ENCODE measurements around the gene C16orf54.
"Not testable (repeated sequence)": the region's sequence is repeated elsewhere in the genome, so short reads cannot be mapped to it uniquely, and the experiment has no call there.

C16orf54 gene

DNA sequence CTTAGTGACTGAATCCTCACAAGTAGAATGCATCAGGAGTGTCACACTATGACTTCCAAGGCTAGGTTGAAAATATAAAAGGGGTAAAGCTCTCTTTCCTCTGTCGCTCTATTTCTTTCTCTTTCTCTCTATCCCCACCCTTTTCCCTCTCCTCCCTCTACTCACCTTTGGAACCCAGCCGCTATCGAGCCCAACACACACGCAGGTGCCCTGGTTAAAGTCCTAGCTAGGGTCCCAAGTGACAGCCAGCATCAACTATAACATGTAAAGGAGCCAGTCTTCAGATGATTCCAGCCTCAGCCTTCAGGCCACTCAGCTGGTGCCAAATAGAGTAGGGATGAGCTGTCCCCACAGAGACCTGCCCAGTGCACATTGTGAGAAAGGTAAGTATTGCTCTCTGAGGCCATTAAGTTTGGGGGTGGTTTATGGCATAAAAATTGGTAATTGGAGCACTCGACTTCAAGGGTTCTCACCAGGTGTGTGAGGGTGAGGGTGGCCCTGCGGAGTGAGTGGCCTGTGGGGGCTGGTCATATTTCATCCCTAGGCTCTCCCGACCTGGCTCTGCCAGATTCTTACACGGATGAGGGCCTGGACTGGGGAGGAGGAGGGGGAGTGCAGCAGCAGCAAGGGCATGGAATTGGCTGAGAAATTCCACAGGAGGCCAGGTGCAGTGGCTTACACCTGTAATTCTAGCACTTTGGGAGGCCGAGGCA is 14.9 kb upstream of the C16orf54 start:
- Mint-ChIP-seq H3K36me3 (ENCODE audit: insufficient read depth) (no peaks in the 10 kb centered on the region), H3K27me3 (no peaks in the 10 kb centered on the region), H3K4me1 (ENCODE audit: low read depth in 2 of 2) (peaks cover 0 to 4% of the 10 kb centered on the region in 2 donors), H3K9me3 (no peaks in the 10 kb centered on the region), H3K27ac (peak overlapping the region; percentile 15 to 76), H3K4me3 (no peak overlapping the region)
- DNase-seq (no peak), ATAC-seq (replicated peaks) (no peak)

DNA sequence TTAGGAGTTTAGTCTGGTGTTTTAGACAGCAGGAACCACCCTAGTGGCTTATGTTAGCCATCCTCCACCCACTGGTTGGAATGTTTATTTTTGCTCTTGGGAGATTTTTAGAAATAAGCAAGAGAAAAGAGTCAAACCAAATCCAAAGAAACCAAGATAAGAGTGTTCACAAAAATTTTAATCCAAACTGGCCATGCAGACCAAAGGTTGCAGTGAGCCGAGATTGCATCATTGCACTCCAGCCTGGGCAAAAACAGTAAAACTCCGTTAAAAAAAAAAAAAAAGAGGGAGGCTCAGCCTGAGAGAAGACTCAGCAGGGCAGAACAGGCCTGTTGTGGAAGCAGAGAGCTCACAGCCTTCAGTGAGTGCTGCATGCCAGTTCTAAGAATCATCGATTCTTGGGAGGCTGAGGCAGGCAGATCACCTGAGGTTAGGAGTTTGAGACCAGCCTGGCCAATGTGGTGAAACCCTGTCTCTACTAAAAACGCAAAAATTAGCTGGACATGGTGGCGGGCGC is 12.2 kb upstream of the C16orf54 start:
- H3K27me3 Mint-ChIP-seq: no peaks in the 10 kb centered on the region
- H3K4me1 Mint-ChIP-seq (ENCODE audit: low read depth in 2 of 2): peaks cover 5 to 8% of the 10 kb centered on the region in 2 donors
- no peak overlapping the region for H3K27ac Mint-ChIP-seq
- H3K4me3 Mint-ChIP-seq: no peak overlapping the region
- ATAC-seq (replicated peaks): no peak
- H3K9me3 Mint-ChIP-seq: no peaks in the 10 kb centered on the region
- peaks cover 3% of the 10 kb centered on the region for H3K36me3 Mint-ChIP-seq (ENCODE audit: insufficient read depth)
- DNase-seq: no peak

DNA sequence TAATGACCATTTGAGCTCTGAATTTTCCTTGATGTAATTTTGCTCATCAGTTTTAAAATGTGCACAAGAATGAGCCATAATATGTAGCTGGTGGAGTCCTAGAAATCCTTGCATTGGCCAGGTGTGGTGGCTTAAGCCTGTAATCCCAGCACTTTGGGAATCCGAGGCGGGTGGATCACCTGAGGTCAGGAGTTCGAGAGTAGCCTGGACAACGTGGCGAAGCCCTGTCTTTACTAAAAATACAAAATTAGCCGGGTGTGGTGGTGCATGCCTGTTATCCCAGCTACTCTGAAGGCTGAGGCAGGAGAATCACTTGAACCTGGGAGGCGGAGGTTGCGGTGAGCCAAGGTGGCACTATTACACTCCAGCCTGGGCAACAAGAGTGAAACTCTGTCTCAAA is 11.3 kb upstream of the C16orf54 start:
- not testable (repeated sequence) for H3K4me1 Mint-ChIP-seq (ENCODE audit: low read depth in 2 of 2); H3K9me3 Mint-ChIP-seq; ATAC-seq (replicated peaks); H3K27me3 Mint-ChIP-seq; DNase-seq; H3K4me3 Mint-ChIP-seq; H3K36me3 Mint-ChIP-seq (ENCODE audit: insufficient read depth)
- peak overlapping the region in 1 of 2 donors; percentile 25 for H3K27ac Mint-ChIP-seq

DNA sequence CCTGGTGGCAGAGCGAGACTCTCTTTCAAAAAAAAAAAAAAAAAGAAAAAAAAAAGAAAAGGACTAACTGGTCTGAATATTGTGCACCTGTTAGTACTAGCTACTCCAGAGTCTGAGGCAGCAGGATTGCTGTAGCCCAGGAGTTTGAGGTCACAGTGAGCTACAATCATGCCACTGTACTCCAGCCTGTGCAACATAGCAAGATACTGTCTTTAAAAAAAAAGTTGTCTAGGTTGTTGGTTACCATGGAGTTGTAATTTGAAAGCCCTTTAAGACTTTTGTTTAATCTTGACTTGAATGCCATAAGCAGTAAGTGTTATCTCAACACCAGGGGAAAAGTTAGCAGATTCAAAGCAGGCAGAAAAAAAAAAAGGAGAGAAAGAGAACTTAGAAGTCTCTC is 10.9 kb upstream of the C16orf54 start:
- no peaks in the 10 kb centered on the region for H3K9me3 Mint-ChIP-seq
- peaks cover 3% of the 10 kb centered on the region for H3K36me3 Mint-ChIP-seq (ENCODE audit: insufficient read depth)
- H3K4me1 Mint-ChIP-seq (ENCODE audit: low read depth in 2 of 2): peaks cover 5 to 8% of the 10 kb centered on the region in 2 donors
- DNase-seq (no peak), ATAC-seq (replicated peaks) (no peak)
- no peaks in the 10 kb centered on the region for H3K27me3 Mint-ChIP-seq
- no peak overlapping the region for H3K4me3 Mint-ChIP-seq
- peak overlapping the region in 1 of 2 donors; percentile 25 for H3K27ac Mint-ChIP-seq

DNA sequence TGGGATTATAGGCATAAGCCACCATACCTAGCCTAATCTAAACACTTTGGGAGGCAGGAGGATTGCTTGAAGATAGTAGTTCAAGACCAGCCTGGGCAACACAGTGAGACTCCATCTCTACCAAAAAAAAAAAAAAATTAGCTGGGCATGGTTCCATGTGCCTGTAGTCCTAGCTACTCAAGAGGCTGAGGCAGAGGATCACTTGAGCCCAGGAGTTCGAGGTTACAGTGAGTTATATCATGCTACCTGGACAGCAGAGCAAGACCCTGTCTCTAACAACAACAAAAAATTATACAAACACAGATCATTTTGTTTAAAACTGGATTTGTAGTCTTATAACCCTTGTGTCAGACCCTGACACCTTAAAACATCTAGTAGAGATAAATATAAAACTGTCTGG is 7.7 kb upstream of the C16orf54 start:
- H3K4me1 Mint-ChIP-seq (ENCODE audit: low read depth in 2 of 2): peaks cover 10 to 14% of the 10 kb centered on the region in 2 donors
- H3K4me3 Mint-ChIP-seq: no peak overlapping the region
- DNase-seq (no peak), ATAC-seq (replicated peaks) (no peak)
- peaks cover 3% of the 10 kb centered on the region for H3K36me3 Mint-ChIP-seq (ENCODE audit: insufficient read depth)
- H3K9me3 Mint-ChIP-seq: no peaks in the 10 kb centered on the region
- H3K27me3 Mint-ChIP-seq: no peaks in the 10 kb centered on the region
- no peak overlapping the region for H3K27ac Mint-ChIP-seq

DNA sequence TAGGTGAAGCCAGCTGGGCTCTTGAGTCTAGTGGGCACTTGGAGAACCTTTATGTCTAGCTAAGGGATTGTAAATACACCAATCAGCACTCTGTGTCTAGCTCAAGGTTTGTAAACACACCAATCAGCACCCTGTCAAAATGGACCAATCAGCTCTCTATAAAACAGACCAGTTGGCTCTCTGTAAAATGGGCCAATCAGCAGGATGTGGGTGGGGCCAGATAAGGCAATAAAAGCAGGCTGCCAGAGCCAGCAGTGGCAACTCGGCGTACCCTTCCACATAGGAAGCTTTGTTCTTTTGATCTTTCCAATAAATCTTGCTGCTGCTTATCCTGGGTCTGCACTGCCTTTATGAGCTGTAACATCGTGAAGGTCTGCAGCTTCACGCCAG is 3.0 kb upstream of the C16orf54 start:
- Mint-ChIP-seq H3K36me3 (ENCODE audit: insufficient read depth) (peaks cover 32% of the 10 kb centered on the region), H3K27ac (peak overlapping the region in 1 of 2 donors; percentile 41), H3K4me1 (ENCODE audit: low read depth in 2 of 2) (peaks cover 26 to 31% of the 10 kb centered on the region in 2 donors)
- ATAC-seq (replicated peaks); H3K9me3 Mint-ChIP-seq; H3K4me3 Mint-ChIP-seq; H3K27me3 Mint-ChIP-seq; DNase-seq: not testable (repeated sequence)

DNA sequence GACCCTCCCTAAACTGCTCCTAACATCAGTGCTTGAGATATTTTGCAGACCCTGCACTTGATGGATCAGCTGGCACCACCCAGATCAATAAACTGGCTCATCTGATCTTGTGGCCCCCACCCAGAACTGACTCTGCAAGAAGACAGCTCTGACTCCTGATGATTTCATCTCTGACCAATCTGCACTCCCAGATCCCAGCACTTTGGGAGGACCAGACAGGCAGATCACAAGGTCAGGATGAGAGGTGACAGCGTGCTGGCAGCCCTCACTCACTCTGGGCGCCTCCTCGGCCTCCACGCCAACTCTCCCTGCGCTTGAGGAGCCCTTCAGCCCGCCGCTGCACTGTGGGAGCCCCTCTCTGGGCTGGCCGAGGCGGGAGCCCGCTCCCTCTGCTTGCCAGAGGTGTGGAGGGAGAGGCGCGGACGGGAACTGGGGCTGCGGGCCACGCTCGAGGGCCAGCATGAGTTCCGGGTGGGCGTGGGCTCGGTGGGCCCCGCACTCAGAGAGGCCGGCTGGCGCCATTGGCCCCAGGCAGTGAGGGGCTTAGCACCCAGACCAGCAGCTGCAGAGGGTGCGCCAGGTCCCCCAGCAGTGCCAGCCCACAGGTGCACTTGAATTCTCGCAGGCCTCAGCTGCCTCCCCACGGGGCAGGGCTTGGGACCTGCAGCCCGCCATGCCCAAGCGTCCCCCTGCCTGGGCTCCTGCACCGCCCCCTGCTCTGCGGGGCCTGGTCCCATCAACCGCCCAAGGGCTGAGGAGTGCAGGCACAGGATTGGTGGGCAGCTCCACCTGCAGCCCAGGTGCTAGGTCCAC is 2.4 kb upstream of the C16orf54 start:
- Mint-ChIP-seq H3K27ac (peak overlapping the region; percentile 41 to 95), H3K36me3 (ENCODE audit: insufficient read depth) (peaks cover 38% of the 10 kb centered on the region), H3K27me3 (no peaks in the 10 kb centered on the region), H3K4me3 (no peak overlapping the region), H3K9me3 (no peaks in the 10 kb centered on the region), H3K4me1 (ENCODE audit: low read depth in 2 of 2) (peaks cover 32 to 37% of the 10 kb centered on the region in 2 donors)
- DNase-seq (no peak), ATAC-seq (replicated peaks) (no peak)

DNA sequence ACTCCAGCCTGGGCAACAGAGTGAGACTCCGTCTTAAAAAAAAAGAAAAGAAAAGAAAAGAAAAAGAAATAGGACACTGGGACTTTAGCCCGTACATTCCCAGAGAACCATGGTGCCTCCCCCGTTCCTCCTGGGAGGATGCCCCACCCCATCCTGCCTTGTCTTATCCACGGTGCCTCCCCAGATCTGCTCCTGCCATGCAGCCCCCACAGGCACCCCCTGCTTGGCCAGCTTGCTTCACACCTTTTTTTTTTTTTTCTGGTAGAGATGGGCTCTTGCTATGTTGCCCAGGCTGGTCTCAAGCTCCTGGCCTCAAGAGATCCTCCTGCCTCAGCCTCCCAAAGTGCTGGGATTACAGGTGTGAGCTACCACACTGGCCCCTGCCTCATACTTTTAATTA is 728 bp upstream of the C16orf54 start:
- peak overlapping the region; percentile 87 to 88 for H3K4me3 Mint-ChIP-seq
- H3K4me1 Mint-ChIP-seq (ENCODE audit: low read depth in 2 of 2): peaks cover 48% of the 10 kb centered on the region in 2 donors
- not testable (repeated sequence) for H3K9me3 Mint-ChIP-seq; DNase-seq; H3K27me3 Mint-ChIP-seq; ATAC-seq (replicated peaks)
- H3K36me3 Mint-ChIP-seq (ENCODE audit: insufficient read depth): peaks cover 55% of the 10 kb centered on the region
- H3K27ac Mint-ChIP-seq: peak overlapping the region; percentile 95 to 97

DNA sequence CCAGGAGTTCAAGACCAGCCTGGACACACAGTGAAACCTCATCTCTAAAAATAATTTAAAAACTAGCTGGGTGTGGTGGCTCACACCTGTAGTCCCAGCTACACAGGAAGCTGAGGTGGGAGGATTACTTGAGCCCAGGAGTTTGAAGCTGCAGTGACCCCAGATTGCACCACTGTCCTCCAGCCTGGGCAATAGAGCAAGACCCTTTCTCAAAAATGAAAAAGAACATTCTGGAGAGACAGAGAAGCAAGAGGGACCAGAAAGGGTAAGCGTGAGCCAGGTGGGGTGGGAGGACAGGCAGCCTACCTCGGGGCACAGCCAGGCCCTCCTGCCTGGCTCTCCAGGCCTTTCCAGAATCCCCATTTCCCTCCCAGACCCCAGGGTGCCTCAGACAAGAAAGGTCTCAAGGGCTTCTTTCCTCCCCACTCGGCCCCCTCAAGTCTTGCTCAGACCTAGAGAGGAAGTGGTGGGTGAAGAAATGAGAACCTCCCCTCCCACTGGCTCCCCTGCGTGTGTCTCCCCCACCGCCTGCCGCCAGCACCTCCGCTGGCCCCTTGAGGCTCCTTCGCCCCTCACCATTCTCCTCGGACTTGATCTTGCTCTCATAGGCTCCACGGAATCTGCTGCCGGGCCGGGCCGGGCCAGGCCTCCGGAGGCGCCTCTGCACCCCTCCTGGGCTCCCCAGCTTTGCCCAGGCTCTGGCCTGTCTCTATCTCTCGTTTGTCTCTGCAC is 503 bp downstream of the C16orf54 start:
- Mint-ChIP-seq H3K27me3 (no peaks in the 10 kb centered on the region), H3K36me3 (ENCODE audit: insufficient read depth) (peaks cover 67% of the 10 kb centered on the region), H3K4me1 (ENCODE audit: low read depth in 2 of 2) (peaks cover 60% of the 10 kb centered on the region in 2 donors), H3K27ac (peak overlapping the region; percentile 95 to 97), H3K9me3 (no peaks in the 10 kb centered on the region), H3K4me3 (peak overlapping the region; percentile 87 to 88)
- ATAC-seq (replicated peaks) (peak; percentile 56), DNase-seq (peak; percentile 54 to 63 (median 62))

DNA sequence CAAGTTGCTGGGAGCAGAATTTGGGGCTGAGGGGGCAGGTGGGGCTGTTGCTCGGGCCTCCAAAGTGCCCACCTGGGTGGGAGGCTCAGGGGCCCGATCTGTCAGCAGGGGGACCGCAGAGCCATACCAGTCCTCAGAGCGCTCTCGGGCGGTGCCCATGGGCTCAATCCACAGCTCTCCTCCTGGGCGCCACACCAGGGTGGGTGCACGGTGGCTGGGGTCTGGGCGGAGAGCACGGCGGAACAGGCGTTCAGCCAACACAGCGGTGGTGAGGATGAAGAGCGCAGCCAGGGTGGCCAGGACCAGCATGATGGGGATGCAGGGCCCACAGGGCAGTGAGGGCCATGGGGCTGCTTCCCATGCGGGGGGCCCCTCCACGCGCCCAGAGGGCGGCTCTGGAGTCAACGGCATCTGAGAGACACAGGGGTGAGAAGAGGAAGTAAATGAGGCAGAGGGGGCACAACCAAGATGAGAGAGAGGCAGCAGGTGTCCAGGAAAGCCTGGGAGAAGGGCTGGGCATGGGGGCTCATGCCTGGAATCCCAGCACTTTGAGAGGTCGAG is 1.2 kb downstream of the C16orf54 start:
- Mint-ChIP-seq H3K4me3 (peak overlapping the region; percentile 87 to 88), H3K27ac (peak overlapping the region; percentile 95 to 97), H3K27me3 (no peaks in the 10 kb centered on the region), H3K9me3 (no peaks in the 10 kb centered on the region), H3K4me1 (ENCODE audit: low read depth in 2 of 2) (peaks cover 66 to 67% of the 10 kb centered on the region in 2 donors), H3K36me3 (ENCODE audit: insufficient read depth) (peaks cover 73% of the 10 kb centered on the region)
- ATAC-seq (replicated peaks) (no peak), DNase-seq (no peak)

DNA sequence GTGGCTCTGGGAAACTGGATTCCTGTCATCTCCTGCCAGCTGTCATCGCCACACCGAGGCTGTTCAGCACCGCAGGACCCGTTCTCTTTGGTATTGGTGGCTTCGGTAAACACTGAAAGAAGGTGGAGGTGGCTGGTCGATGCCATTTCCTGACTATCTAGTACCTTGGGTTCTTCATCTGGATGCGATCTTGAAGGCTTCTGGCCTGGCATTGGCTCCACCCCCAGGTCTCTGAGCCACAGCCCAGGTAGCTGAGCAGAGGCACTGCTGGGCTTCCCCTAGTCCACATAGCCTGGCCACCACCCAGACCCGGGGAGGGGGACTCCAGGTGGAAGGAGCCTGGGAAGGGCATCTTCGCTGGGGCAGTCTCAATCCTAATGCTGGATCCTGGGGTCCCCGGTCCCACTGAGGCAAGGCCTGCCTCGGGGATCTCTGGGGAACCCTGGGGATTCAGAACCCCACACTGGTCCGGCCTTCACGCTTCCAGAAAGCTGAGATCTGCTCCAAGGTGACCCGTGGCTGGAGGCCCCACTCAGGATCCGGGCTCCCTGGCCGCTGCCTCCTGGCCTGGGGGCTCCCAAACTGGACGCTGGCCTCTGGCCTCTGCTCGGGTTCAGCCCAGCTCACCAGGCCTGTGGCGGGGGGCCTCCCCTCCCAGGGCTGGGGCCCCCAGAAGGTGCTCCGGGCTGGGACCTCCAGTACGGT is 1.8 kb downstream of the C16orf54 start:
- H3K27ac Mint-ChIP-seq: peak overlapping the region; percentile 94 to 97
- H3K4me3 Mint-ChIP-seq: peak overlapping the region; percentile 87 to 88
- no peaks in the 10 kb centered on the region for H3K9me3 Mint-ChIP-seq
- H3K4me1 Mint-ChIP-seq (ENCODE audit: low read depth in 2 of 2): peaks cover 69 to 70% of the 10 kb centered on the region in 2 donors
- ATAC-seq (replicated peaks) (peak; percentile 30), DNase-seq (peak; percentile 56 to 62 (median 58))
- H3K27me3 Mint-ChIP-seq: no peaks in the 10 kb centered on the region
- peaks cover 76% of the 10 kb centered on the region for H3K36me3 Mint-ChIP-seq (ENCODE audit: insufficient read depth)

DNA sequence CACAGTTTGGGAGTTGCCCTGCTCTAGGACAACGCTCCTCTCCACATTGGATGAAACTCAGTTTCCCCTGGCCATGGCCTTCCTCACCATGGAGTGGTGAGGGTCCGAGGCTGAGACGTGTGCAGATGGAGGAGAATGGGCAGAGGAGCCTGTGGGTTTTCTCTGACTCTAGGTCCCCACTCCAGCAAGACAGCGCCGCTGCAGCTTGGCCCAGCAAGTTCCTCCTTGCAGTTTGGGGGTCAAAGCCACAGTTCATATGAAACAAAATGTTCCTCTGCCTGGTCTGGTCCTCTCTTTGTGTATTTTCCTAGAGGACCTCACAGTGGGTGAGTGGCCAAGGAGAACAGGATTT is 2.3 kb downstream of the C16orf54 start:
- peaks cover 79% of the 10 kb centered on the region for H3K36me3 Mint-ChIP-seq (ENCODE audit: insufficient read depth)
- ATAC-seq (replicated peaks) (no peak), DNase-seq (no peak)
- H3K27me3 Mint-ChIP-seq: no peaks in the 10 kb centered on the region
- peak overlapping the region; percentile 94 to 97 for H3K27ac Mint-ChIP-seq
- peak overlapping the region; percentile 87 to 88 for H3K4me3 Mint-ChIP-seq
- no peaks in the 10 kb centered on the region for H3K9me3 Mint-ChIP-seq
- peaks cover 70% of the 10 kb centered on the region in 2 donors for H3K4me1 Mint-ChIP-seq (ENCODE audit: low read depth in 2 of 2)
